HepG2 (cell line): ENCODE data around the gene COL2A1. TPM values are rescaled to one million over a fixed set of nuclear protein-coding genes. Genes with fewer than 3 reads are reported as not detected.

Source experiments
- ATF1 ChIP-seq: IDR thresholded peaks from 2 replicates; pipeline ENCODE4 v1.6.1; 2016; ENCODE audit warnings: mild to moderate bottlenecking, control low read depth
- BCLAF1 ChIP-seq: fragments of 450-650 bp; IDR thresholded peaks from 2 replicates; pipeline ENCODE4 v1.6.1; 2017; ENCODE audit warnings: mild to moderate bottlenecking
- DMAP1 ChIP-seq: IDR thresholded peaks from 2 replicates; pipeline ENCODE4 v1.6.1; 2016
- DNMT3B ChIP-seq: conservative IDR thresholded peaks from 2 replicates; pipeline ENCODE4 v1.6.1; 2016; ENCODE audit warnings: missing biosample characterization, control low read depth
- FOXP4 ChIP-seq: sonication (generic); formaldehyde crosslinking; IDR thresholded peaks from 2 replicates; pipeline ENCODE4 v1.4.0; 2020; ENCODE audit warnings: missing genetic modification reagents
- GMEB2 ChIP-seq: IDR thresholded peaks from 2 replicates; pipeline ENCODE4 v1.6.1; 2016; ENCODE audit warnings: missing biosample characterization, missing genetic modification reagents, low read depth
- NFATC3 ChIP-seq: sonication (generic); formaldehyde crosslinking; IDR thresholded peaks from 2 replicates; pipeline ENCODE4 v1.5.1; 2020; ENCODE audit warnings: mild to moderate bottlenecking, missing genetic modification reagents
- PATZ1 ChIP-seq: sonication (generic); formaldehyde crosslinking; IDR thresholded peaks from 2 replicates; pipeline ENCODE4 v1.4.0; 2020; ENCODE audit warnings: missing genetic modification reagents
- PHB2 ChIP-seq: fragments of 450-650 bp; IDR thresholded peaks from 2 replicates; pipeline ENCODE4 v1.6.1; 2018; ENCODE audit not compliant: partially characterized antibody
- SKIL ChIP-seq: sonication (generic); formaldehyde crosslinking; IDR thresholded peaks from 2 replicates; pipeline ENCODE4 v1.8.0; 2022; ENCODE audit warnings: missing genetic modification reagents, mild to moderate bottlenecking, moderate library complexity, borderline replicate concordance
- SMAD3 ChIP-seq: sonication (generic); formaldehyde crosslinking; IDR thresholded peaks from 2 replicates; pipeline ENCODE4 v1.4.0; 2020; ENCODE audit warnings: missing genetic modification reagents
- TEAD2 ChIP-seq: sonication (generic); formaldehyde crosslinking; IDR thresholded peaks from 2 replicates; pipeline ENCODE4 v1.9.0; 2021; ENCODE audit warnings: missing genetic modification reagents
- ZNF282 ChIP-seq: fragments of 450-650 bp; IDR thresholded peaks from 2 replicates; pipeline ENCODE4 v1.6.1; 2018; ENCODE audit not compliant: partially characterized antibody
- ZNF350 ChIP-seq: sonication (generic); formaldehyde crosslinking; IDR thresholded peaks from 2 replicates; pipeline ENCODE4 v1.4.0; 2020; ENCODE audit warnings: mild to moderate bottlenecking, low read depth, missing genetic modification reagents, borderline replicate concordance
- ZNF513 ChIP-seq: sonication (generic); formaldehyde crosslinking; conservative IDR thresholded peaks from 2 replicates; pipeline ENCODE4 v1.5.0; 2020; ENCODE audit warnings: missing genetic modification reagents
- ZNF558 ChIP-seq: sonication (generic); formaldehyde crosslinking; IDR thresholded peaks from 2 replicates; pipeline ENCODE4 v1.9.0; 2022; ENCODE audit warnings: mild to moderate bottlenecking, missing genetic modification reagents, borderline replicate concordance
- polyA plus RNA-seq, 8 experiments: library from polyadenylated mRNA; depleted of rRNA in 3 of 8; stranded (reverse) in 7 of 8; unstranded in 1 of 8; fragments of >200 nt; fragmentation: Illumina TruSeq in 4 of 8; extraction: Trizol in 4 of 8; gene quantifications; 2 replicates each; pipeline versions ENCODE4 v1.2.1 to v1.2.3, GENCODE V29; 2011 to 2016; ENCODE audit warnings: low read depth in 4 of 8, missing spikeins in 1 of 8, mixed read lengths in 1 of 8; ENCODE audit not compliant: insufficient read depth in 1 of 8
- total RNA-seq, 5 experiments: library from RNA; depleted of rRNA; stranded (reverse); fragments of >200 nt; fragmentation: Illumina TruSeq; extraction: Trizol; gene quantifications; 2 replicates each; pipeline ENCODE4 v1.2.3, GENCODE V29; 2016; ENCODE audit warnings: low read depth in 1 of 5

COL2A1 gene
- total and polyA plus RNA-seq, 2 of the 13 experiments (the other 11 are each of a cell fraction or from before 2014, with no cell fraction given), result 7.4 to 38.3 TPM

- TF ChIP-seq ZNF282 (no peak), BCLAF1 (no peak), GMEB2 (no peak), DNMT3B (CRISPR knock-in tag) (no peak), SMAD3 (CRISPR knock-in tag) (no peak), FOXP4 (CRISPR knock-in tag) (no peak), PATZ1 (CRISPR knock-in tag) (peak; percentile 37; the same call in 1 of the 2 replicates), TEAD2 (CRISPR knock-in tag) (no peak), PHB2 (no peak), ATF1 (CRISPR knock-in tag) (no peak), ZNF350 (CRISPR knock-in tag) (peak; percentile 48), SKIL (CRISPR knock-in tag) (no peak; the same call in 1 of the 2 replicates), ZNF558 (CRISPR knock-in tag) (no peak), ZNF513 (CRISPR knock-in tag) (no peak; the same call in 1 of the 2 replicates), DMAP1 (CRISPR knock-in tag) (no peak), NFATC3 (CRISPR knock-in tag) (0 out of 2 replicates have a peak, but pooled peaks have one; percentile 73)
These were observed 40.8 kb downstream of the COL2A1 start, which contains the start of gene TMEM106C (continued) for GRCh38 chr12:47963340-47964040.
